NB4 (cell line): ENCODE results near the gene ARL8A.
A peak's percentile ranks its signal among the peaks of the same experiment; 100 is the strongest.

Experiments
- CTCF ChIP-seq: IDR thresholded peaks from one replicate; pipeline ENCODE4 v1.5.1; 2012; ENCODE audit warnings: low read depth, low read length
- MYC ChIP-seq: IDR thresholded peaks from 2 replicates; pipeline ENCODE4 v1.6.1; 2011; ENCODE audit warnings: low read depth, low read length
- POLR2A ChIP-seq: IDR thresholded peaks from 2 replicates; pipeline ENCODE4 v1.6.1; 2011; ENCODE audit warnings: mild to moderate bottlenecking; ENCODE audit not compliant: insufficient read length; ENCODE audit errors: extremely low read depth
- TF ChIP-seq, protein P1 (sequence below): IDR thresholded peaks from 2 replicates; pipeline ENCODE4 v1.6.1; 2011; ENCODE audit warnings: low read depth, low read length

GRCh38 chr1:202164271-202165037 is 19.9 kb upstream of the ARL8A start:
- TF ChIP-seq CTCF (no peak), POLR2A (peak; percentile 15), MYC (0 out of 2 replicates have a peak, but pooled peaks have one; percentile 29)
- TF ChIP-seq, protein P1, sequence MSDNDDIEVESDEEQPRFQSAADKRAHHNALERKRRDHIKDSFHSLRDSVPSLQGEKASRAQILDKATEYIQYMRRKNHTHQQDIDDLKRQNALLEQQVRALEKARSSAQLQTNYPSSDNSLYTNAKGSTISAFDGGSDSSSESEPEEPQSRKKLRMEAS: peak; percentile 25; the same call in 1 of the 2 replicates
